ENCODE results near the gene ASB5.
A peak's percentile ranks its signal among the peaks of the same experiment; 100 is the strongest.

Gene ASB5

DNA sequence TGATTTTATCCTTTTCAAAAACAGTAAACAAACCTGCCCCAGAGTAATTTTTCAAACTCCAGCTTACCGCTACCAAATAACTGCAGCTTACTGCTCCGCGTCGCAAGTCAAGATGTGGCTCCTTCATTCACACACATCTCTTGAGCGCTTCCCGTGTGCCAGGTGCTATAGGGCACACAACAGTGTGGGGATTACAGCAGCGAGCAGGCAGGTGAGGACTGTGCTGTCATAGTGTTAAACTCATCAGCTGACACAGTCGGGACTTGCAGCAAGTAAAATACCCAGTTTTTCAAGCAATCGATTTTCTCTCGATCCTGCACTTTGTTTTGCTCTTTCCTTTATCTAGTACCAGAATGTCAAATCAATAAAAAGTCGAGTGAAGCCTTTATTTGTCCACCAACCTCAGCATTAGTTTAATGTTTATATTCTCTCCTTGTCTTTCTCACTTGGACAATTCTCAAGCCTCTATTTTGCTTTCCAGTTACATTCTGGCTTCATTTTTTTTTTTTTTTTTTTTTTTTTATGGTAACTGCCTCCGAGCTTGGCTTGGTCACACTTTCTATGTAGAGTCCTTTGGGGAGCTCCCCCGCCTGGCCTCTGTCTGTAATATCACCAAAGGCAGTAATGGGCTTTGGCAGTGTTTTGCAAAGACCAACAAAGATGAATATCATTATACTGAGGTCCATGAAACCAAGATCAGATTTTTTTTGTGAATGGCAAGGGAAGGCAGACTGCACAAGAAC, 8.3 kb upstream of the ASB5 start:
- peak; percentile 45 for DNase-seq (ENCODE audit: low spot score)

DNA sequence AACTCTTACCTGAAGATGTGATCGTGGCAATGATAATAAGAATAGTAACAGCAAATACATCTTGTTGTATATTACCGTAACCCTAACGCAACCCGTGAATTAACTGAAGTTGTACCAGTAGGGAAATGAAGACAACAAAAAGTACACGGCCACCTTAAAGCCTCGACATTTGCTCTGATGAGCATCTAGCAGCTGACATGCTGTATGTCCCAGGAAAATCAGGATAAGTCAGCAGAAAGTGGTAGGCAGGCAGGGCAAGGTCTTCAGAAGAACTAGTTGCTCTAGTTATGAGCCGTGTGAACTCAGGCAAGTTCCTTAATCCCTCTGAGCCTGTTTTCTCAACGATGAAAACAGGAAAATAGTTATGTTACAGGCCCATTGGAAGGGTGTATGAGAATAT, 7.7 kb upstream of the ASB5 start:
- no peak for DNase-seq (ENCODE audit: low spot score)

DNA sequence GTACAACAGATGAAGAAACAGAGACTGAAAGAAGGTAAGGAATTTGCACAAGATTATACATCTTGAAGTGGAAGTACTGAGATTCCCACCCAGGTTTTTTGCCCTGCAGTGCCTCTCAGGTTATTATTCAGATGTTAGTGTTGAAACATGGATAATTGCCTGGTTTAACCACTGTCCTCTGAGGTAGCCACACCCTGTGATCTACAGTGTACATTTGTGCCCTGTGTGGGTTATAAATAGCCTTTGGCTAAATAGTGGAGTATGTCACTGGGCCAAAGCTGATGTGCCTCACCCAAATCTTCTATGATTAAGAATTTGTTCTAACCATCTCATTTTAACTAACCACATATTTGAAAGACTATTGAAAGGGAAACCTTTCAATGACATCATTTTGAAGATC, 5.4 kb upstream of the ASB5 start:
- DNase-seq (ENCODE audit: low spot score), result no peak

DNA sequence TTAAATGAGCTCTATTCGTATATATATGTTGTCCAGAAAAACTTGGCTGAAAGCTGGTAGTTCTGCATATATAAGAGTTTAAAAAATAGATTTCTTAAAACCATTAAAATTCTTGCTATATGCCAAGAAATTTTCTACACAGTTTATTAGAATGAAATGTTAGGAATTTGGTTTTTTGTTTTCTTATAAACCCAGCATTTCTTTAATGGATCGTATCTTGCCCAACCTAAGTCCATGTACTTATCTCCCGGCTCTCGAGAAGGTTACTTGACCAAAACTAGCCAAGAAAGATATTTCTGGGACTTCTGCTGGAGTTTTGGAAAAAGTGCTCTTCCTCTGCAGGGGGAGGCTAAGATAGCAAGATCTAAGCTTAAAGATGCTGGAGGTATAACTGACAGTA, 4.7 kb upstream of the ASB5 start:
- no peak for DNase-seq (ENCODE audit: low spot score)

DNA sequence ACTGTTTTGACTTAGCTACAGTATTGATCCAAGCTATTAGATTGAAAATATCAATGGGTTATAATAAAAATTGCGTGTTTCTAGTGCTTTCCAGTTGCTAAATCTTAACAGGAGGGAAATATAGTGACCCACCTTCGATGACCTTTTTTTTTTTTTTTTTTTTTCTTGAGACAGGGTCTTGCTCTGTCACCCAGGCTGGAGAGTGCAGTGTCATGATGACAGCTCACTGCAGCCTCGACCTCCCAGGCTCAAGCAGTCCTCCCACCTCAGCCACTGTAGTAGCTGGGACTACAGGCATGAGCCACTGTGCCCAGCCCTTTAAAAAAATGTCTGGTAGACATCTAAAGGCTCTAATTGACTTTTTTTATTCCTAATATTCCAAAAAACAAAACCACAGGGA, 3.8 kb upstream of the ASB5 start:
- DNase-seq (ENCODE audit: low spot score), result no peak

DNA sequence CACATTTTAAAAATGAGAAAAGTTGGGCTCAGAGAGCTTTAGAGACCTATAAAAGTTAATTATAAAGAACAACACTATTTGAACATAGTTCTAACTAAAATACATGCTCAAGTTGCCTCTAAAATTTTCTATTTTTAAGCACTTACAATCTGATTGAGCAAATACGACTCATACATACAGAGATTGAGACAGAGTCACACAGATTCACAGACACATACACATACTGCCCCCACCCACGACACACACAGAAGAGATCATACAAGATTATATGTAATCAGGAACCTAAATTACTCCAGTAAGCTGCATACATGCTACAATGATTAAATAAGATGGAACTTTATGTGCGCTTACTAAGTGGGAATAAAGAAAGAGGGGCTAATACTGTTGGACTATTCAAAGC, 2.7 kb upstream of the ASB5 start:
- no peak for DNase-seq (ENCODE audit: low spot score)

DNA sequence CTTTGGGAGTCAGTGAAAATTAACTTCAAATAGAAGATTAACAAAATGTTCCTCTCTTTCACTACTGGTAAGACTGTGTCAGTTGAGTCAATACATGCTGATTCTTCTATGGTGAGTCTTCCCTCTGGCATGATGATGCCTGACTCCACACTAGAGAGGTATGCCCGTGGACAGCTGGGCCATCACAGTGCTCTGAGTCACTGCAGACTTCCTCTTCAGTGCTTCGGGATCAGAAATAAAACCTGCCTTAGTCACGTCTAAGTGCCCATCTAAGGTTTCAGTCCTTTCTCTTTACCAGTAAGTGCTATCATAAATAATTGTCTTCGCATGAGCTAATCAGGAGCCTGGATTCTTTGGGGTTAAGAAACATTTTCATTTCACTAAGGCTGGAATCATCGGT, 1.6 kb upstream of the ASB5 start:
- no peak for DNase-seq (ENCODE audit: low spot score)

DNA sequence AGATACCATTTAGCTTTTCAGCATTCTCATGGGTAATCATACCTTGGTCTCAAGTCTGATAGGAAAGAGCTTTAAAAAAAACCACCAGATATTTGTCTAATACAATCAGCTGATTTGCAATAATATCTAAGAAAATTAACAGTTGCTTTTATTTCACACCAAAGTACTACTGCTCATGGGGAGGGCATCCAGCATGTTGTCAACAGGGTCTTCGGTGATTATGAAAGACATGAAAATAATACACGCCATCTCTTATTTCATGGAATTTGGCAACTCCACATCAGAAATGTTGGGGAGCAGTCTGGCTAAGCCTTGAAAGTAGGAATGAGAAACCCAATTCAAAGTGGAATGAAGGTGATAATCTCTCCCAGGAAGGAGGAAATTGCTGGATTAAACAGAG, 3.0 kb downstream of the ASB5 start:
- DNase-seq (ENCODE audit: low spot score), result no peak

DNA sequence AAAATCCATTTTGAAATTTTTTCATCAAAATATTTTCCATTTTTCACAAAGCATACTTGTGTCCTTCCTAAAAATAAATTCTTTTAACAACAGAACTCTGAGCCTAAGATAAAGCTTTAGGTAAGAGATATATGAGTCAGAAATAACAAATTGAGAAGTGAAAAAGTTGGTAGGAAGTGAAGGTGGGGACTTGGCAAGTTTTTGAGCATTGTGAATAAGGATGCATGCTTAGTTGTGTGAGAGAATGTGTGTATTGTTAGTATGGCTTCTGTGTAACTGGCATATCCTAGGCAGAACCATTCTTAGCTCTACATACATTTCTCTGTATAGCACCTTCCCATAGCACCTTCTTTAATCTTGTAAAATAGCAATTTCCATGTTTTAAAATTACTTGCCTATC, 6.8 kb downstream of the ASB5 start:
- no peak for DNase-seq (ENCODE audit: low spot score)

DNA sequence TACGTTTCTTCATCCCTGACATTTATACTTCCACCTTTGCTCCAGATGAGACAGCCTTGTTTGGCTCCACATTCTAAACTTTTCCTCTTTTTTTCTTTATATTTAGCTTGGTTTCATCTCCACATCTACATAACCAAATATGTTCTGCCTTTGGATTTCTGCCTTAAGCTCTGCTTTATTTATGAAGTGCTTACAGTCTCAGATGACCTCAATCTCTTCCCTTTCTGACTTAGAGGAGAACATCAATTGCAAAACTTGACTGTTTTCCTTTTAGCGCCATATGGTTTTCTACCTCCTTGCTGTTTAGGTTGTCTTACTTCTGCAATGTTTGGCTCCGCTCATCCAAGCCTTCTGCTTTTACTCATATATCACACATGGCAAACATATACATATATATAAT, 7.5 kb downstream of the ASB5 start:
- no peak for DNase-seq (ENCODE audit: low spot score)

DNA sequence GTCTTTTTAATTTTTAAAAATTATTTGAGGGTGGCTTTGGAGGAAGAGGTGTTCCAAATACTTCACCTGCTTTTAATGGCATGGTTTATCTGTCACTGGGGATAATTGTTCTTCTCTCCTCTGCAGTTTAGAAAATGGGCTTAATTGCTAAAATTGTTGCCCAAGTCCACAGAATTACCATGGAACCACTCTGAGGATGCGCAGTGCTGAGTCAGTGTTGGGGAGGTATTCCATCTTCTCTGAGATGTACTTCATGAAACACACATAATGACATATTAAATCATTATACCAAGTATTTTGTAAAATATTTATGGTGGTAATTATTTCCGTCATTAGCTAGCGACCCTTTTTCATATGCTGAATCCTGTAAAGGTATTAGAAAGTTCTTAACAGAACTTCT, 8.0 kb downstream of the ASB5 start:
- no peak for DNase-seq (ENCODE audit: low spot score)

DNA sequence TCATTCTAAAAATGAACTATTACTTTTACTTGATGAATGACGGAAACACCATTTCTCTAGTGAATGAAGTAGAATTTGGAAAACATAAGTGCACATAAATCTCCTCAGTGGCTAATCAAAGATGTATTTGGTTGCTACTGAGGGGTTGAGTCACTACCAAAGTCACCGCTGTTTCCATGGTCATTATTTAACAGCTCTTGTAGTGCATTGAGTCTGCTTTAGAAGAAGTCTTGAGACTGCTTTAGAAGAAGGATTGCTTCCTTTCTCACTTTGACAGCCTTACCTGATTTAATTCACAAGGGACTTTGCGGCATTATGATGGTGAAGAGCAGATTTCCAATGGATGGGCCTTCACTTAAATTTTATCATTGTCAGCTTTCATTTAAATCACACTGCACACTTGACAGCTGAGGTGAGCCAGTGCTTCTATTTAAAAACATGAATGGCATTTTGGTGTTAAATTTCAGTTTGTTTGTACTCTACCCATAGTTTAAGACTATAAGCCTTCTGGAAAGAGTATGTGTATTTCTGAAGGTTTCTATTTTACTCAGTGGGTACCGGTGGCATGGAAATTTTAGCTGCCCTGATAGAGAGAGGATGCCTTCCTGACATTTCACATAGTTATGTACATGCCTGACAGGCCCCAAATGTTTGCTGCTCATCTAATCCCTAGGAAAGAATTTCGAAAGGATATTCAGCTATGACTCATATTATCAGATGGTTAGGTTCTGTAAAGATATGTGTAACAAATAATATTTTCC, 9.5 kb downstream of the ASB5 start:
- no peak for DNase-seq (ENCODE audit: low spot score)

DNA sequence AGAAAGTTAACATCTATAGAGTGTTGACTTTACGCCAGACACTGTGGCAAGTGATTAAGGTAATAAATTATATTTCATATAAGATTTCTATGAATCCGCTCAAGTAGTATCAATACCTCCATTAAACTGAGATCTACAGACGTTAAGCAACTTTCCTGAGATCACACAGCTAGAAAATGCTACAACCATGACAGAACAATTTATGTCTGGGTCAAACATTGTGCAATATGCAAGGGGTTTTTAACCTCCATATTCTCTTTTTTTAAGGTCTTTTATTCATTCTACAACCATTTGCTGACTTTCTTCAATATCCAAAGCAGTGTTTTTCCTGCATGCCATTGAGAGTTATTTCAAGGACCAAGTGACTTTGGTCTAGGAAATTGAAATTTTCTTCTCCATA, 10.9 kb downstream of the ASB5 start:
- DNase-seq (ENCODE audit: low spot score), result no peak

DNA sequence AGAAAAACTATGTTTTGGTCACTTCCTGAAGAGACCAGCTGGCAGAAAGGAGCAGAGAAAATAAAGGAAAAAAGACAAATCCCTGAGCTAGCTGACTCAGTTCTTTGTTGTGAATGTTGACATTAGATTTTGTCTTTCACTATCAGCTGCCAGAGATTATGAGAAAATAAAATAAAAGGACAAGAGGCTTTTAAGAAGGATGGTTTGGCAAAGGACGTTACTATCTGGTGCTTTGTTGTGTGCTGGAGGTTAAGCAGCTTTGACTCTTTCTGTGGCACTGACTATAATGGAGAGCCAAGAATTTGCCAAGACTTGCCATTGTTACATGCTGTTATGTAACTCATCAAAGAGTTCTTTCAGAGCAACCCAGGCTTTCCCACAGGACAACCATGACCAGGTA, 12.1 kb downstream of the ASB5 start:
- no peak for DNase-seq (ENCODE audit: low spot score)

DNA sequence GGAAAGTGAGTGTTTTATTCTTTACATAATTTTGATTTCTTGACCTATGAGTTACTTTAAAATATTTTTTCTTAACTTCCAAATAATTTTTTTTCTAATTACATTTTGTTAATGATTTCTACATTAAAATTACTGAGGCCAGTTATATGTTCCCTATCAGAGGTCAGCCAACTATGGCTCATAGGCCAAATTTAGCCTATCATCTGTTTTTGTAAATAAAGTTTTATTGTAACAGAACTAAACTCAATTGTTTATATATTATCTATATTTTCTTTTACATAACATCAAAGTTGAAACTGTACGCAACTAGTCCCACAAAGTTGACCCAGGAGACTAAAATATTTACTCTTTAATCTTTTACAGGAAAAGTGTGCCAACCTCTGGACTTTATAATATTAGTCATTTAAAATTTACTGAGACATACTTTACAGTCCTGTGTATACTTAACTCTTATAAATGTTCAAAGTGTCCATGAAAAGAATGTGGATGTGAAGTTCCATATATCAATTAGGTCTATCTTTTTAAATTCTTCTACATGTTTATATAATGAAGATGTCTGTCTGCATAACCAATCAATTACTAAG, 26.2 kb downstream of the ASB5 start:
- no peak for DNase-seq (ENCODE audit: low spot score)

DNA sequence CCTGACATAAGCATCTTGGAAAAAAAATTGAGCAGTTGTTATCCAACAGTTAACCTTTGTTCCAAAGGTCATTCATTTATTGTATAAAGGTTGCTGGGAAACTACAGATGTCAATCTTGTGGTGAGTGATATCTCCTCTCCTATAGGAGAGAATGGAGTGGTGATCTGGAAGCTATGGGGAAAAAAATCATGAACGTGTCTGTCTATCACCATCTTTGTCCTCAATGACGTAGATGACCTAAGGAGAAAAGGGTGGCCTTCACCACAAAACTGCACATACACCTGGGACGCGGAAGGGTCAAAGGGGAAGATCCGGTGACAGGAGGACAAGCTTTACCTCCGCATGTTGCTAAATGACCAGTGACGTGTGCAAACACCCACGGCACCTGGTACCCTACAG, 27.3 kb downstream of the ASB5 start:
- DNase-seq (ENCODE audit: low spot score), result no peak

DNA sequence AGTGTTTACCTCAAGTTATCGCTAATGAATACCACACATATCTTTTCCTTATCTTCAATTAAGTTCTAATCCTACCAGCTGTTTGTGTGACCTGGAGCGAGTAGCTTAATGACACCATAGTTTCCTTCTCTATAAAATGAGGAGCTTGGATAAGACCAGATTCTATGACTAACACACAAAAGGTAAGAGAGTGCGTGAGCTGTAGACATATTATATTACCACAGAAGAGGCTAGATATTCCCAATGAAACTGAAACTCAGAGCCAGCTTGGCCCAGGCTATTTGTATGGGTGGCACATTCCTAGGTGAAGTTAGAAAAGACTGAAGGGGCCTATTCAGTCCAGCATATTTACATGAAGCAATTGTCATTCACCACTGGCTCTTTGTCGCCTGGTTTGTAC, 30.2 kb downstream of the ASB5 start:
- DNase-seq (ENCODE audit: low spot score), result no peak

DNA sequence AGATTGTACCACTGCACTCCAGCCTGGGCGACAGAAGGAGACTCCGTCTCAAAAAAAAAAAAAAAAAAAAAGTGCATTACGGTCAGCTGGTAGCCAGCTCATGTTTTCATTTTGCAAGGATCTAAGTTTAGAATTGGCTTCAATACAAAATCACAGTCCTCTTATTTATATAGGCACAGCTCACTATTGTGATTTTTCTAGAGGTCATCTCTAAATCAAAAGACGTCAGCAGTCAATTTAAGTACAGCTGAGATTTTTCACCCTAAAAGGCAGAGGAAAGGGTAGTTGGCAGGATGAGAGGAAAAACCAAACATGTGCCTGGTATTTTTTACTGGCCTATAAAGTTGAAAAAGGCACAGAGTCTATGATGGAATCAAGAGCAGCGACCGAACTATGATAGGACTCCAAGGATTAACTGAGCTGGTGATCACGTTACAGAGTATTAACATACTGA, 30.8 kb downstream of the ASB5 start:
- DNase-seq (ENCODE audit: low spot score), result no peak

DNA sequence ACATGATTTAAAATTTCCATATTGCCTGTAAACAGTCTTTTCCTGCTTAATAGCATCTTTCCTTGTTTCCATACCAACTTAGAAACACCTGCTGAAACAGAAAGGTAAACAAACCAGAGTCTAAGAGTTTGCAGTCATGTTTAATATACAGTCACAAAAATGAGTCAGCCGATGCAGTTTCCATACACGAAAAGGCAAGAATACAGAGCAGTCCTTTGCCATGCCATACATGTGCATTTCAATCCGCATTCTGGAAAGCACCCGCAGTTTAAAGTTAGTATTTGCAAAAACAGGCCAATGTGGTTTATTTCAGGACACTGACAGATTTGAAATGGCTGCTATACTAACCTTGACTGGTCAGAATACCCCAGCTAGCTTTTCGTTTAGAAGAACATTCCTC, 32.1 kb downstream of the ASB5 start:
- no peak for DNase-seq (ENCODE audit: low spot score)

DNA sequence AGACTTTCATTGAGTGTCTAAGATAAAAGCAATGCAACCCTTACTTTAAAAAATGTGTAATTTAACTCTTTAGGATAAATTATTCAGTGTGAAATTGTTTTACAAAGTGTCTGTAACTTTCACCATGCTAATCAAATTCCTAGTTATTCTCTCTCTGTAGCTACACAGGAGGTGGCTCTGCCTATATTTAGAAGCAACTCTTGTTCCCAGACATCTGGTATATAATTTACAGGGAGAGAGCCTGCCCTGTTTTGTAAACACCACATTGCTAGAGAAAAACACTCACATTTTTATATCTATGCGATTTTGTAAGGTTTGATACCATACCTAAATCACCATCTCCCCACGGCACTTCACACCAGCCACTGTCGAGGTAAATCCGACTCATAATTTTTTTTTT, 38.2 kb downstream of the ASB5 start:
- DNase-seq (ENCODE audit: low spot score), result no peak

DNA sequence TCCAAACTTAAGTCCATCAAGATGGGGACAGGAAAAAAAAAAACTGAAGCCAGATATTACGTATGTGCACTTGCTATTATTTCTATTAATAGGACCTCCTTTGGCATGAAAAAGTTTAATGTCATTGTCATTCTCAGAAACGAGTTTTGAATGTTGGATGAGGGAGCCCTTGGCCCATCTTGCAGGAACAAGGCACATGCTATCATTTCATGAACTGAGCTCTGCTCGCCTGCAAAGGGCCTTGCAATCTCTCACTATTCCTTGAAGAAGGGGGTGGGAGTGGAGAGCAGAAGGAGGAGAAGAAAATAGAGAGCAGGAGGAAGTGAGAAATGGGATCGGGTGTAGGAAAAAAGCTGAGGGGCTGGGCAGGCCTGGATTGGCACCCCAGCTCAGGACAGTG, 39.4 kb downstream of the ASB5 start:
- no peak for DNase-seq (ENCODE audit: low spot score)

DNA sequence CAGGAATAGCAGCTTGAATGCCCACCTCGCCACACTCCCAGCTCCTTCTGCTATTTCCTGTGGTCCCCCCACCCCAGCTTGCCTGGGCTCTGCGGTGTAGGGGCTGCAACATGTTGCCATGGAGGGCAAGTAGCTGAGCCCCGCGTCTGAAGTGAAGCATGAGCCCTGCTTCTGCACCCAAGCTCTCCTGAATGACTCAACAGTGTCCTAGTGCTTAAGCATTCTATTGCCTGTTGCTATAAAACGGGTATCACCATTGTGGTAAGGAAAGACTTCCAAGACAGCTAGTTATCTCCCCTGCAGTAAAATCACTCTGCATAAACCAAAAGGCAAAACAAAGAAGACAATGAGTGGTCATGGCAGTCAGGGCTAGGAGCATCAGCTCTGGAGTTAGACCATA, 42.3 kb downstream of the ASB5 start:
- DNase-seq (ENCODE audit: low spot score), result no peak

DNA sequence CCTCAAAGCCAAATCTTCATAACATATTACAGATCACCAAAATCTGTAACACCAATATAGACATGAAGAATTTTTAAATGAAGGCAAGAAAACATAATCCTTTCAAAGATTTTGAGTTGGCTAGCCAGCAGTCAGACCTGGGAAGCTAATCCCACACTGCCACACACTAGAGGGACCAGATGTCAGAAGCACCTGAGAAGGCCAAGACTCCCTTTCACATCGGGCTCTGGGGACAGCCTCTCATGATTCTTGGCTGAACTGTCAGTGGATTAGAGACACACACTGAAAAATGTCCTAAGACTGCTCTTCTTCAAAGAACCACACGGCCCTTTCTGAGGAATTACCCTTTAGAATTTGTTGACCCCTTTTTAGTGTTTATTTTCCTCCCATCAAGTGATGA, 45.5 kb downstream of the ASB5 start:
- no peak for DNase-seq (ENCODE audit: low spot score)

DNA sequence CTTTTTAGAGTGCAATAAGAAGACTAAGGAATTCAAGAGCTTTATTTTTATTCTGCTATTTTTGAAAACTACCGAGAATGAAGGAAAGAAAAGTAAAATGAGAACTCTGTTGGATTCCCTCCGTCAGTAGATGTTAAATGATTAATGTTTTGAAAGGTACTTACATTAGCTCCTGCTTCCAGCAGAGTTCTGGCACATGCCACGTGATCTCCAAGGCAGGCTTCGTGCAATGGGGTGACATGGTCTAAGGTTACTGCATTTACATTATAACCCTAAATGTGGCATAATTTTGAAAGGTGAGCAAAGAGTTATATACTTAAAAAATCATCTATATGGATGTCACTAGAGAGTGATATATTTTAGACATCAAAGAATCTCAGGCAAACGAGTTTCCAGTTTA, 46.9 kb downstream of the ASB5 start:
- DNase-seq (ENCODE audit: low spot score), result no peak

Measured in globus pallidus (tissue), 1 donor.